Activated CD8-positive, alpha-beta memory T cell treated with anti-CD3 and anti-CD28 coated beads for 1 hour (primary cell): ENCODE measurements around the gene QDPR.

ENCODE experiments used
- DNase-seq, 2 donors: peaks; one replicate each; pipeline ENCODE4 v3.0.0-alpha.2; 2020; ENCODE audit warnings: low read depth in 1 of 2; ENCODE audit errors: extremely low read depth in 1 of 2

The QDPR gene

GRCh38 chr4:17436750-17437090 lies 75.2 kb downstream of the QDPR start:
- no peak for DNase-seq
